Keratinocyte (primary cell): Measurements from ENCODE around the gene PLCH2. TPM values are rescaled to one million over a fixed set of nuclear protein-coding genes. Genes with fewer than 3 reads are reported as not detected.

Source experiments
- DNase-seq: peaks from one replicate; pipeline ENCODE4 v3.0.0-alpha.2; 2011; ENCODE audit warnings: low read depth, missing footprints, low spot score
- FAIRE-seq: peaks from 2 replicates; lab custom pipeline; 2011; peaks lifted over from hg19 to GRCh38; lab: Jason Lieb, UNC
- H2AFZ ChIP-seq: 2 replicates; pipeline ENCODE4 v1.6.0; 2012; ENCODE audit warnings: low read length, control low read depth, inconsistent platforms; ENCODE audit not compliant: control insufficient read depth
- H3K27ac ChIP-seq: 2 replicates; pipeline ENCODE4 v1.5.1; 2011; ENCODE audit warnings: low read length; ENCODE audit not compliant: control insufficient read depth, insufficient read depth
- H3K27me3 ChIP-seq: 3 replicates; pipeline ENCODE4 v1.6.0; 2011; ENCODE audit warnings: low read length; ENCODE audit not compliant: control insufficient read depth, insufficient read depth; ENCODE audit errors: extremely low read depth
- H3K36me3 ChIP-seq, 2 experiments: 2 replicates in 1 of 2; 3 replicates in 1 of 2; pipeline ENCODE4 v1.5.1; 2011; ENCODE audit warnings: low read length in 2 of 2, mild to moderate bottlenecking in 1 of 2; ENCODE audit not compliant: control insufficient read depth in 2 of 2, insufficient read depth in 2 of 2; ENCODE audit errors: extremely low read depth in 1 of 2
- H3K4me1 ChIP-seq: 3 replicates; pipeline ENCODE4 v1.5.1; 2011; ENCODE audit warnings: low read length; ENCODE audit not compliant: control insufficient read depth, insufficient read depth; ENCODE audit errors: extremely low read depth
- H3K4me2 ChIP-seq: 3 replicates; pipeline ENCODE4 v1.6.0; 2011; ENCODE audit warnings: low read depth, low read length; ENCODE audit not compliant: control insufficient read depth, insufficient read depth; ENCODE audit errors: extremely low read depth
- H3K4me3 ChIP-seq, 3 experiments: fragments of 200-600 bp in 1 of 3; sonication (generic) in 1 of 3; 2 replicates in 2 of 3; 3 replicates in 1 of 3; pipeline ENCODE4 v1.5.1; 2011 to 2016; ENCODE audit warnings: low read length in 3 of 3, mild to moderate bottlenecking in 3 of 3, control low read depth in 2 of 3, inconsistent platforms in 1 of 3, low read depth in 1 of 3, mixed read lengths in 1 of 3, mixed run types in 1 of 3, moderate library complexity in 1 of 3; ENCODE audit not compliant: control insufficient read depth in 2 of 3, insufficient read depth in 2 of 3; ENCODE audit errors: extremely low read depth in 1 of 3
- H3K79me2 ChIP-seq: 2 replicates; pipeline ENCODE4 v1.6.0; 2012; ENCODE audit warnings: low read length; ENCODE audit not compliant: control insufficient read depth, insufficient read depth
- H3K9ac ChIP-seq: 3 replicates; pipeline ENCODE4 v1.6.0; 2011; ENCODE audit warnings: low read length; ENCODE audit not compliant: control insufficient read depth, insufficient read depth; ENCODE audit errors: extremely low read depth
- H3K9me1 ChIP-seq: 3 replicates; pipeline ENCODE4 v1.6.0; 2011; ENCODE audit warnings: low read length; ENCODE audit not compliant: control insufficient read depth, insufficient read depth; ENCODE audit errors: extremely low read depth
- H3K9me3 ChIP-seq: 2 replicates; pipeline ENCODE4 v1.5.1; 2012; ENCODE audit warnings: low read depth, low read length; ENCODE audit not compliant: control insufficient read depth
- H4K20me1 ChIP-seq: 3 replicates; pipeline ENCODE4 v1.6.0; 2011; ENCODE audit warnings: low read length; ENCODE audit not compliant: control insufficient read depth, insufficient read depth; ENCODE audit errors: extremely low read depth
- CTCF ChIP-seq, 3 experiments: IDR thresholded peaks in 1 of 3; conservative IDR thresholded peaks in 1 of 3; optimal IDR thresholded peaks in 1 of 3; 2 replicates in 2 of 3; 3 replicates in 1 of 3; pipeline versions ENCODE3 to v1.5.1; 2011; ENCODE audit warnings: low read length in 3 of 3, mild to moderate bottlenecking in 3 of 3, moderate library complexity in 2 of 3, control low read depth in 1 of 3, inconsistent platforms in 1 of 3; ENCODE audit not compliant: insufficient read depth in 2 of 3; ENCODE audit errors: extremely low read depth in 1 of 3
- EZH2 ChIP-seq: IDR thresholded peaks from one replicate; pipeline ENCODE4 v1.6.1; 2012; ENCODE audit warnings: inconsistent platforms, mild to moderate bottlenecking, low read length, moderate library complexity
- dilution Hi-C: fragments of 300-500 bp; cut with MboI; formaldehyde crosslinking; loops from one replicate; pipeline ENCODE4 v1.7.0; 2020; ENCODE audit warnings: low sequenced_read_pairs; ENCODE audit not compliant: extremely low pct_ligation_motif_present
- polyA plus RNA-seq, 5 experiments: library from polyadenylated mRNA; depleted of rRNA in 3 of 5; stranded (reverse) in 3 of 5; stranded (forward) in 1 of 5; unstranded in 1 of 5; fragments of >200 nt; gene quantifications; 1 replicate in 1 of 5; 2 replicates in 3 of 5; 3 replicates in 1 of 5; pipeline versions ENCODE4 v1.2.1 to v1.2.3, GENCODE V29; 2011 to 2012; ENCODE audit warnings: missing spikeins in 2 of 5, low read depth in 1 of 5, low replicate concordance in 1 of 5

PLCH2 gene
- polyA plus RNA-seq, 1 donor (not counting 4 experiments of a cell fraction or from before 2014, with no cell fraction given): 57.4 TPM

- TF ChIP-seq CTCF (optimal IDR thresholded peaks at IDR 0.05 in 1 of 3, IDR thresholded peaks at IDR 0.05 in 1 of 3, conservative IDR thresholded peaks at IDR 0.05 in 1 of 3; ENCODE audit: extremely low read depth in 1 of 3, insufficient read depth in 2 of 3, low read length in 3 of 3) (no peak), EZH2 (no peak)
- H3K27ac ChIP-seq: no peak overlapping the region
- H4K20me1 ChIP-seq: peaks cover 44% of the 10 kb centered on the region
- dilution Hi-C loops: no loop called here
- no peak for FAIRE-seq
- peaks cover 4 to 22% of the 10 kb centered on the region in 2 experiments for H3K36me3 ChIP-seq
- no peaks in the 10 kb centered on the region for H3K9me3 ChIP-seq
- no peaks in the 10 kb centered on the region for H3K27me3 ChIP-seq
- no peak overlapping the region for H3K9ac ChIP-seq
- H3K4me2 ChIP-seq: no peak overlapping the region
- H3K79me2 ChIP-seq: peaks cover 88% of the 10 kb centered on the region
- H3K4me1 ChIP-seq: peaks cover 17% of the 10 kb centered on the region
- no peaks in the 10 kb centered on the region for H3K9me1 ChIP-seq
- DNase-seq: no peak
- no peak overlapping the region for H3K4me3 ChIP-seq
- no peak overlapping the region for H2AFZ ChIP-seq
These were observed 30.8 kb upstream of the PLCH2 start for GRCh38 chr1:2445162-2445822.

- dilution Hi-C loops: no loop called here
- H3K36me3 ChIP-seq: peaks cover 1 to 20% of the 10 kb centered on the region in 2 experiments
- no peak for DNase-seq
- no peak overlapping the region for H3K27ac ChIP-seq
- TF ChIP-seq EZH2 (no peak), CTCF (optimal IDR thresholded peaks at IDR 0.05 in 1 of 3, IDR thresholded peaks at IDR 0.05 in 1 of 3, conservative IDR thresholded peaks at IDR 0.05 in 1 of 3; ENCODE audit: extremely low read depth in 1 of 3, insufficient read depth in 2 of 3, low read length in 3 of 3) (no peak)
- H3K4me3 ChIP-seq: no peak overlapping the region
- H3K9me1 ChIP-seq: no peaks in the 10 kb centered on the region
- peaks cover 87% of the 10 kb centered on the region for H3K79me2 ChIP-seq
- no peak overlapping the region for H2AFZ ChIP-seq
- H3K9ac ChIP-seq: no peak overlapping the region
- peaks cover 41% of the 10 kb centered on the region for H4K20me1 ChIP-seq
- FAIRE-seq: no peak
- H3K4me2 ChIP-seq: no peak overlapping the region
- peaks cover 19% of the 10 kb centered on the region for H3K4me1 ChIP-seq
- no peaks in the 10 kb centered on the region for H3K27me3 ChIP-seq
- H3K9me3 ChIP-seq: no peaks in the 10 kb centered on the region
These were observed 30.3 kb upstream of the PLCH2 start for GRCh38 chr1:2445823-2446215.
